WERI-Rb-1 (cell line): Measurements from ENCODE around the gene MLC1.

Source experiments
- DNase-seq: peaks from one replicate; pipeline ENCODE4 v3.0.0-alpha.2; 2020
- H3K27ac ChIP-seq: fragments of 250-450 bp; sonication (Bioruptor Pico); 2 replicates; pipeline ENCODE4 v1.5.1; 2020; ENCODE audit warnings: mild to moderate bottlenecking, moderate library complexity
- H3K27me3 ChIP-seq: fragments of 250-450 bp; sonication (Bioruptor Pico); 2 replicates; pipeline ENCODE4 v1.5.1; 2021; ENCODE audit warnings: mild to moderate bottlenecking, low read depth, moderate library complexity; ENCODE audit not compliant: insufficient read depth, severe bottlenecking
- H3K36me3 ChIP-seq: fragments of 250-450 bp; sonication (Bioruptor Pico); 2 replicates; pipeline ENCODE4 v1.5.1; 2020; ENCODE audit warnings: mild to moderate bottlenecking, moderate library complexity
- H3K4me3 ChIP-seq: 2 replicates; pipeline ENCODE4 v1.5.1; 2011; ENCODE audit warnings: low read depth, mild to moderate bottlenecking, control low read depth, low read length
- H3K9me3 ChIP-seq: fragments of 250-450 bp; sonication (Bioruptor Pico); 2 replicates; pipeline ENCODE4 v1.5.1; 2021; ENCODE audit warnings: mild to moderate bottlenecking, moderate library complexity; ENCODE audit not compliant: severe bottlenecking
- CTCF ChIP-seq: IDR thresholded peaks from 2 replicates; pipeline ENCODE4 v1.5.1; 2011; ENCODE audit warnings: low read depth, mild to moderate bottlenecking, control low read depth, inconsistent platforms, low read length

The MLC1 gene

GRCh38 chr22:50018608-50019285 is 66.5 kb downstream of the MLC1 start:
- Histone ChIP-seq H3K36me3 (no peaks in the 10 kb centered on the region), H3K27ac (no peak overlapping the region), H3K9me3 (no peaks in the 10 kb centered on the region), H3K4me3 (no peak overlapping the region), H3K27me3 (peaks cover 14% of the 10 kb centered on the region)
- no peak for DNase-seq
- TF ChIP-seq CTCF, result no peak

GRCh38 chr22:50017701-50018224 is 67.5 kb downstream of the MLC1 start:
- Histone ChIP-seq H3K4me3 (no peak overlapping the region), H3K9me3 (no peaks in the 10 kb centered on the region), H3K27me3 (peaks cover 14% of the 10 kb centered on the region)

GRCh38 chr22:50016988-50017700 is 68.1 kb downstream of the MLC1 start:
- DNase-seq, result peak; percentile 10
- no peaks in the 10 kb centered on the region for H3K36me3 ChIP-seq
- H3K4me3 ChIP-seq, result no peak overlapping the region
- peaks cover 14% of the 10 kb centered on the region for H3K27me3 ChIP-seq
- no peak for TF ChIP-seq CTCF
- H3K27ac ChIP-seq, result no peak overlapping the region
- H3K9me3 ChIP-seq, result no peaks in the 10 kb centered on the region

More at GRCh38 chr22:50017701-50018224, 67.5 kb downstream of the MLC1 start:
- H3K36me3 ChIP-seq, result no peaks in the 10 kb centered on the region
- no peak for DNase-seq
- no peak overlapping the region for H3K27ac ChIP-seq
- TF ChIP-seq CTCF, result no peak

GRCh38 chr22:50016308-50016987 is 68.8 kb downstream of the MLC1 start:
- Histone ChIP-seq H3K9me3 (no peaks in the 10 kb centered on the region), H3K27me3 (peaks cover 14% of the 10 kb centered on the region), H3K36me3 (no peaks in the 10 kb centered on the region), H3K27ac (no peak overlapping the region), H3K4me3 (no peak overlapping the region)
- DNase-seq, result no peak
- no peak for TF ChIP-seq CTCF

GRCh38 chr22:50015451-50016307 is 69.5 kb downstream of the MLC1 start:
- TF ChIP-seq CTCF, result no peak
- Histone ChIP-seq H3K27me3 (peaks cover 14% of the 10 kb centered on the region), H3K9me3 (no peaks in the 10 kb centered on the region), H3K36me3 (no peaks in the 10 kb centered on the region), H3K27ac (no peak overlapping the region), H3K4me3 (no peak overlapping the region)
- peak; percentile 7 for DNase-seq
